NCI-H226 (cell line): ENCODE measurements around the gene DNAJC10.

Source experiments
- DNase-seq: peaks from one replicate; pipeline ENCODE4 v3.0.0-alpha.2; 2015

Gene DNAJC10

DNA sequence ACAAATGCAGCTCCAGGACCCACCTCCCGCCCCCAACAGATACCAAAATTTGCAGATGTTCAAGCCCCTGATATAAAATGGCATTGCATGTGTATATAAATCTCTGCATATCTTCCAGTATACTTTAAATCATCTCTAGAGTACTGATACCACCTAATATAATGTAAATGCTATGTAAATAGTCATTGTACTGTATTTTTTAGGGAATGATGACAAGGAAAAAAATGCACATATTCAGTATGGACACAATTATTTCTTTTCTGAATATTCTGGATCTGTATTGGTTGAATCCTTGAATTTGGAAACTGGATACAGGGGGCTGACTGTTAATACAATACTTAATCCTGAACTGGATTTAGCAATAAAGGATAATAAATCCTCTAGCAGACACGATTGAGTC, 82.7 kb downstream of the DNAJC10 start:
- DNase-seq, result no peak

DNA sequence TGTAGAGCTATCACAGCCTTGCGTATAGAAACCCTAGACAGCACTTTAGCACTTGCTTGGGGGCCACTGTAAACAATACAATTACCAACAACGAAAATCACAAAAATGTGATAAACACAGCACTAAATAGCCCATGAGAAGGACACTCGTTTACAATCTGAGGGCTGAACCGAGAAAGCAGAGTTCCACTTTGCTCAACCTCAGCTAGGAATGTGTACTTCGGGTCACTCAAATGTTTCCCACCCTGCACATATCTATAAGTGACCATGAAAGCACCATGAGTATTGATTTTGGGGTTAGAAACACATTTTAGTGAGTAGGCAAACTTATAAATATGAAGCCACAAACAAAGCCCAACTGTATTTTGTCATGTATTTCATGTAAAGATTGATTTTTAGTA, 88.1 kb downstream of the DNAJC10 start:
- no peak for DNase-seq

DNA sequence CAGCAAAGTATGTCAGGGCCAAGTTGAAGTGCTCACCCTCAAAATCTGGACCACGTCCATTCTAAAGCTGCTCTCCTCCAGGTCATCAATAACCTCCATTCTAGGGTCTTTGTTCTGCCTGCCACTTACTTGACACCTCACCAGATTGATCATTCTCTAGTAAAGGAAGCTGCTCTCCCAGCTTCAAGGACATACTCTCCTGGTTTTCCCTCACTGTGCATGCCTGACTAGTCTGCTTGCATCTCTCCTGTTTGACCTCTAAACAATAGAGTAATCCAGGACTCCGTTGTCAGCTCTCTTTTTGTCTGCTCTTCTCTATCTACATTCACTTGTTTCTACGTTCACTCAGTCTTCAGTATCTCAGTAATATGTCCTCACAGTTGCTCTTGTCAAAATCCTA, 91.3 kb downstream of the DNAJC10 start:
- DNase-seq, result no peak

DNA sequence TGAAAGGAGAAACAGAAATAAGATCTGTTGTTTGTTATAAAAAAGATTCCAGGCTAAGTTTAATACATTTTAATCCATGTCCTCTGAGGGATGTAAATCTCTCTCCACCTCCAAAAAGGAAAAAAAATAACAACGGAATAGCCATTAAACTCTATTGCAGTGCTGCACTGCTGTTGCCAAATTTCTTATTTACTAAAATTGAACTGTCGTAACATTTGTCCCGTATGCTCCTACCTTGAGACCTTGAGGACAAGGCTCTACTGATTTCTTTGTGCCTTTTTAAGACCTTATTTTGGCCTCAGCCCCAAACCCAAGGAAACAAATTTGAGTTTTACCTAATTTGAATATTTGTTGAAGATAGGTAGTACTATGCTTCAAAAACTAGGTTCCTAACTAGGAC, 94.0 kb downstream of the DNAJC10 start:
- no peak for DNase-seq

DNA sequence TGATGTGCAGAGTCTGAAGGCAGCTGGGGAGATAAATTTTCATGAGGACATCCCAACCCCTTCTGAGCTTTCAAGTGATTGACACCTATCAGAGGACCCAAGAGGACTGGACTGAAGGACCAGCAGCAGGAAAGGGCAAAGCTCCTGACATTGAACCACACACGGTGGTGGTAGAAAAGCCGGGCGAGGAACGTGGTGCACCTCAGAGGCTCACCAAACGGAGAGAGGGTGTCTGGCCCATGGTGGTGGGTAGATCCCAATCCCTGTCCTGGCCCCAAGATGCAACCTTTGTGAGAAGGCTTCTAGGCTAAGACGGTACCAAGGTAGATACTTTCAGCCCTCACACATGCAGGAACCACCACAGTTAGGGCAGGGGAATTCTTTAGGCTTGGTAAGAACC, 98.3 kb downstream of the DNAJC10 start:
- no peak for DNase-seq

DNA sequence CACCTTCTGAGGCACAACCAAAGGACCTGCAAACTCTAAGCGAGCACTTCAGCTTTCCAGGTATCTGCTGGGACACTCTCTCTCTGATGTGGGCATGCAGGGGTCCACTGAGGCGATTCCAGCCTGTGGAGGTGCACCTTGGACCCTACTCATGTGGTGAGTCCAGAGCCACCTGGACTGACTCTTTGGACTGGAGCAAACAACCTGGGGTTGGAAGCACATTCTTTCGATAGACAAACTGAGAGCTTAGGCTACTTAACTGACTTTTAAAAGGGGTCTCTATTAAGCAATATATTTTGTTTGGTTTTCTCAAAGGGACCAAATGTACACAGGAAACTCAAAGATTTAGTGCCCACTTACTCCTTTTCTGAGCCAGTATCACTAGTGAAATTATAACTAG, 98.7 kb downstream of the DNAJC10 start:
- no peak for DNase-seq

DNA sequence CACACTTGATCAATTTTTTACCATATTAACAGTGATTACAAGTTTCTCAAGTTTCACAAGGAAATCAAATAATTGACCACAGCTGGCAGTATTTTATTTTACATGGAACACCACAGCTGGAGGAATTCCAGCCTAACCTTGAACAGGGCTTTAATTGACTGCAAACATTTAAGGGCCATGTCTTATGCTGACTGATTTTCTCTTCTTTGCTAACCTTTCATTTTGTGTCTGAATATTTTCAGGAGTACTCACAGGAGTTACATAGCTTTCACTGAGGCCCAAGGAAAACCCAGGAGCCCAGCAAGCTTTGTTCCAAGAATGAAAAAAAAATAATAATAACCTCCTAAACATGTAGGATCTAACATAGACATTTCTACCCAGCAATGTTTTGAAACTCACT, 100.8 kb downstream of the DNAJC10 start:
- DNase-seq, result no peak

DNA sequence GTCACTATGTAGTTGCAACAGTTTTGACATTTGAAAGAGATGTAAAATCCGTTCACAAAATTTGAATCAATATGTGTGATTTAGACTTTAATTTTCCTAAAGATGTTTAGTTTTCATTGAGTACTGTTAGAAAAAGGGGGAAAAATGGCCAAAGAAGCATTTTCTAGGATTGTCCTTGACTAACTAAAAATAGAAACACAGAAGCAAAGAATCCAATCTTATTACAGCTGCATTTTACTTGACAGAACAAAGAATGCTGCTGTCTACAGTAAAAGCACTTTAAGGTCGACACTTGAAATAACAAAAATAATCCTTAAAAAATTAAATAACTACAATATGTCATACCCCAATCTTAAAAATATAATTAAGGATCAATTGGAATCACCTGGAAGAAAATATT, 101.5 kb downstream of the DNAJC10 start:
- no peak for DNase-seq

DNA sequence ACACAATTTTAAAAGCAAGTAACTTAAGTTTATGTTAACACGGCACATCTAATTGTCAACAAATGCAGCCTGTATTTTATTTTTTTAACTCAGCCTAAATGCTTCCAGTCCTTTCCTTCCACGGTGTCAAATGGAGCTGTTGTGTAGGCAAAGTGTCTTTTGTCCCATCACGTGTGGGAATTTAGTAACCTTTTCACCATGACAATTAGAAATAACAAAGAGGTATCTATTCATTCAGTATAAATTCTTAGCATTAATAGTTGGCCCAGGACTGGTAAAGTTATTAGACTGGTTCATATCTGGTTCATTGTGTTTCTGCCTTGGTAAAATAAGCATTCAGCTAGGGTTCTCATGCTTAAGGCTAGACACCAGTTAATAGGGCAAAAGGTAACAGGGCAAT, 102.4 kb downstream of the DNAJC10 start:
- DNase-seq, result no peak

DNA sequence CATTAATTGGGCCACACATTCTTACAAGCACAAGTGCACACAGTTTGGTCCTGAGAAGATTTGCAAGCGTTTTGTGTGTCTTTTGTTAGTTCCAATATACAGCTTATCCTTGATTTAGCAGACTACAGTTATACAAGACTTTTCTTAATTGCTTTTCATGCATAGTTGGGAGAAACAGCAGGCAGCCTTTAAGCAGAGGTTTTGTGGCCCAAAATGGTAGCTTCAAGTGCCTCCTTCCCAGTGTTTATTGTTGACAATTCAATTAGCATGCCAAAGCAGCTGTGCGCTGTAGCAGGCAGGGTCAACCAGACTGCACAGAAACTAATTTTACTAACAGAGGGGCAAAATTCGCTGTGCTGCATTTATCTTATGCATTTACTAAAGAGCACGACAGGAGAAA, 102.9 kb downstream of the DNAJC10 start:
- no peak for DNase-seq

DNA sequence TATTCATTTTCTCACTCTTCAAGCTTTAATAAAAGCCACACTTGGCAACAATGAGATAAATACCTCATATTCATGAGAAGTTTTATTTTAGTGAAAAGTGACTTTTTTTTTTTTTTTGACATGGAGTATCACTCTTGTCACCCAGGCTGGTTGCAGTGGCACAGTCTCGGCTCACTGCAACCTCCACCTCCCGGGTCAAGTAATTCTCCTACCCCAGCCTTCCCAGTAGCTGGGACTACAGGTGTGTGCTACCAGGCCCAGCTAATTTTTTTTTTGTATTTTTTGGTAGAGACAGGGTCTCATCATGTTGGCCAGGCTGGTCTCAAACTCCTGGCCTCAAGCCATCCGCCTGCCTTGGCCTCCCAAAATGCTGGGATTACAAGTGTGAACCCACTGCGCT, 103.4 kb downstream of the DNAJC10 start:
- DNase-seq, result no peak

DNA sequence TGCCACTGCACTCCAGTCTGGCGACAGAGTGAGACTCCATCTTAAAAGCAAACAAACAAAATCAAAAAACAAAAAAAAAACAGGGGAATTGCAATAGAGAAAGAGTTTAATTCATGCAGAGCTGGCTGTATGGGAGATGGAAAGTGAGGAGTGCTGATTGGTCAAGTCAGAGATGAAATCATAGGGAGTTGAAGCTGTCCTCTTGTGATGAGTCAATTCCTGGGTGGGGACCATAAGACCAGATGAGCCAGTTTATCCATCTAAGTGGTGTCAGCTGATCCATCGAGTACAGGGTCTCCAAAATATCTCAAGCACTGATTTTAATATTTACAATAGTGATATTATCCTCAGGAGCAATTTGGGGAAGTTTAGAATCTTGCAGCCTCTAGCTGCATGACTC, 105.1 kb downstream of the DNAJC10 start:
- DNase-seq, result no peak

DNA sequence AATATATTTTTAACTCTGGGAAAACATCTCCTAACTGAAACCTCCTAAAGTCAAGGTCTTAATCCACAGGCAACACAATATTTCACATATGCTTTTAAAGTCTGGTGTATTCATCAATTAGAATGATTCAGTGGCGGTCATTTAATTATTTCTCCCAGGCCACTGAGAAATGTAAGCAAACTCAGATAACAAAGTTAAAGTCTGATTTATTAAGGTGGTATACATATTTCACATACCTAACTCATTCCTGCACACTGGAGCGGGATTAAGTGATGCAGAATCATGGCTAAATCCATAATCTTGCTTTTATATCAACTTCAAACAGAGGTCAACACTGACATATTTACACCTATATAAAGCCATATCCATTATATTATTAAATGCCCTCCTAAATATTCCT, 106.7 kb downstream of the DNAJC10 start:
- DNase-seq, result no peak

DNA sequence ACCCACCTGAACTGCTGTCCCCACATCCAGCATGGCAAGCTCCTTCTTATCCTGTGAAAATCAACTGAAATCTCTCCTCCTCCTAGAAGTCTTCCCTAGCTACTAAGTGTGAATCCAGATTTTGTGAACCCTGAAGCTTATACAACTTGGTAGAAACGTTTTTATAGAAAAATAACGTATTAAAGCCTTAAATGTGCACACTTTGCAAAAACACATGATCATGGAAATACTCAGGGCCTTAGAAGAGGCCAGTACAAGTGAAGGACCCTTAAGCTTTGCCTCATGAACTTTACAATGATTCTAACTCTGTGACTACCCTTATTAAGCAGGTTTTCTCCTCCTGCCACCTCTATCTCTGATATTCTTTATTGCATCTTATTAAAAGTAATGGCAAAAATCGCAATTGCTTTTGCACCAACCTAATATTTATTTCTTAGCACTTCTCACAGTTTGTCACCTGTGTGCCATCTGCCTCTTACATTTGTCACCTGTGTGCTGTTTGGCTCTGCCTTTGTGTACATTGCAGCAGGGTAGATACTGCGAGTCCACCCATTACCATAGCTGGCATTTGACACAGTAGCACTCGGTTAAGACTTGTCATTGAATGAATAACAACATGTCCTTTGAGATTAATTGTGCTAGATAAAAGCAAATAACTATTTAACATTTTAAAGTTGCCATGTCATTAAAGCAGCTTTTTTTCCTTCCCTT, 108.2 kb downstream of the DNAJC10 start:
- DNase-seq, result no peak

DNA sequence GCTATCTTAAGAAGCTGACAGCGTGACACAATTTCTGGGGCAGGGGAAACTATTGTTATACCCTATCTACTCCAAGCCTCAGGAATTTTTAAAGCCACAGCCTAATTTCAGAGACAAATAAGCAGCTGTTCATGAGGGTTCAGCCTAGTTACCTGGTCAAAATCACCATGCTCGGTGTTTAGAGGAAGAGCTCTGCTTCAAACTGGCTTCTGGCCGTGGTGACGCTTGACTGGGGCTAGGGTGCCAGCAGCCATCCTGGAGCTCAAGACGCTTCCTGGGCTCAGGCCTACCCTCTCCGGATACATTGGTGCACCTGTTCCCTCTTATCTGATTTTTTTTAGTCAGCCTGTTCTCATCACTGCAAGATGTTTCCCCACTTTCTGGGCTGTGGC, 108.7 kb downstream of the DNAJC10 start:
- no peak for DNase-seq

DNA sequence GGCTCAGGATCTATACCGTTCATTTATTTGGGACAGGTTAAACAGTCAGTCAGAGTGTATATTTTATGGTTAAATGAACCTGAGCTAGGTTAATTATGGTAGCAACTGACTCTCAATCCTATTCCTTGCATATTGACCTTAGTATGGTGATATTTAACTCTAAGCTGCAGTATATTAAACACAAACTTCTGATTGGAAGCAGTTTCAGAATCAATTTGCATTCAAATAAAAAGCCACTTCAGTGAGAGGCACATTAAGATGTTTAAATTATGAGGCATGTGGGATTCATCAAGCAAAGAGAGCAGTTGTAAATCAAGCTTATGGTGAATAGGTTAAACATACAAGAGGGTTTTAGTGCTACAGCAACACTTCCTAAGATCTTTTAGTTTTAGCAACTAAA, 110.0 kb downstream of the DNAJC10 start:
- DNase-seq, result no peak

DNA sequence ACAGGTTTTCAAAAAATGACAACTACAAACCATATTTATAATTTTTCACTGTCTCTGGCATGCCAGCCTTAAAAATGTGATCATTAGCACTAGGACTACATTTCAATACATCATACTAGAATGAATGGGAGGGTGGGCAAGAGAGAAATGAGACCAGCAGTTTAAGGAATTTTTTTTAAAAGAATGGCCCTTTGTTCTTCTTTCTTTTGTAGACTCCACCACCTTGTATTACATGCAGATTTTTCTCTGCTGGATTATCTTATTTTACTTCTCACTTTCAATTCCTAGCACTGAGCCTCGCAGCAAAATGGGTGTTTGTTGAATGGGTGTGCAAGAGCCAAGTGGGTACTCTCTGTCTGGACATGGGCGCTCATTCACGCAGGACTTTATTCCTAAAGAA, 110.4 kb downstream of the DNAJC10 start:
- no peak for DNase-seq

DNA sequence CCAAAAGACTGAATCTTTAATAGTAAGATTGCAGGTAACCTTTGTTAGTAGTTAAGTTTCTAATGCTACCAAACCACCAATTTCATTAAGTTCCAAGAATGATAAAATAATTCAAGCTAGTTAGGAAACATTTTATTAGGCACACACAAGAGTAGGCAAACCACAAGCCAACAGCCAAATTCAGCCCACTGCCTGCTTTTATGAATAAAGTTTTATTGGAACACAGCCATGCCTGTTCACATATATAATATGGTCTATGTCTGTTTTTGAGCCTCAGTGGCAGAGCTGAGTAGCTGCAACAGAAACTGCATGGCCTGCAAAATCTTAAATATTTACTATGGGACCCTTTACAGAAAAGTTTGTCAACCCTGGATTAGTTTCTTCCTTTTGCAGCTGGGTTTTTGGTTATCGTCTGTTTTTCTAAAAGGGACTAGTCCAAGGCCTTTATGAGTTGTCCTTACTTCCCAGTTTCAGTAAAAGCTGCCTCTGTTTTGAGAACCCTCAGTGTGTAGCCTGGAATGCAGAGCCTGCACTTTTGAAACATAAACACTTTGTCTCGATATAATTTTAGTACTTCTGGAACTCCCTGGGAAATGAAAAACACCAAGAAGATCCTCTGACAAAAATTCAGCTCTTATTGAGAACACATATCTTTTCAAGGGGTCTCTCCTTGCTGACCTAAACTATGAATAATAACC, 111.3 kb downstream of the DNAJC10 start:
- DNase-seq, result no peak

DNA sequence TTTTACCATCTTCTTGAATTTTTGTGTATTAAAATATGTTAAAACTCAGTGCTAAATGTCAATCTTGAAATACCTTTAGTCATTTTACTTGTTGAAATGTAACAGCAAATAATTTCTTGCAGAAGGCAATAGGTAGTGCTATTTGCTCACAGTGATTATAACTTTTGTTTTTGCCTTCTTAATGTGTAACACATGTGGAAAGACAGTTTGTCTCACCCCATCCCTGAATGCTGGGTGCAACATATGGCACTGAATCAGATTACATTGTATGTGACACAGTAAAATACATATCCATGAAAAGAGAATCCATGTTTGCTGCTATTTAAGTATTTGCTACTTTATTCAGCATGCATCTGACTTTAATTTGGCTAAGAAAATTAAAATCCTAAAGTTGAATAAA, 115.0 kb downstream of the DNAJC10 start:
- DNase-seq, result no peak

DNA sequence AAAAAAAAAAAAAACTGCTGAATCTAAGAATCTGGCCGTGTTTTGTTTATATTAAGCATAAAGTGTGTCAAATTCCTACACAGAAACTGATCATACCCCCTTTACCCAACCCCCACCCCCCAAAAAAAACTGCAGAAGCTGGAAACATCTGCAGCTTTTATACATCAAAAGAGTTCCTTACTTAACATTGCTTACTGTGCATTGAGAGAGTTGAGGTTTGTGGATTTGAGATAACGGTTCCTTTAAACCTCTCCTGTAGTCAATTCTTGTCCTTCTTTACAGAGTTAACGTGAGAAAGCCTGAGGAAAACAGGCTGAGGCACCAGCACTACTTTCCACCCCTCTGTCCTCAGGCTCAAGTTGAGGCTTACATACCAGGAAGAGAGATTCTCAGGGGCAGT, 115.9 kb downstream of the DNAJC10 start:
- no peak for DNase-seq

DNA sequence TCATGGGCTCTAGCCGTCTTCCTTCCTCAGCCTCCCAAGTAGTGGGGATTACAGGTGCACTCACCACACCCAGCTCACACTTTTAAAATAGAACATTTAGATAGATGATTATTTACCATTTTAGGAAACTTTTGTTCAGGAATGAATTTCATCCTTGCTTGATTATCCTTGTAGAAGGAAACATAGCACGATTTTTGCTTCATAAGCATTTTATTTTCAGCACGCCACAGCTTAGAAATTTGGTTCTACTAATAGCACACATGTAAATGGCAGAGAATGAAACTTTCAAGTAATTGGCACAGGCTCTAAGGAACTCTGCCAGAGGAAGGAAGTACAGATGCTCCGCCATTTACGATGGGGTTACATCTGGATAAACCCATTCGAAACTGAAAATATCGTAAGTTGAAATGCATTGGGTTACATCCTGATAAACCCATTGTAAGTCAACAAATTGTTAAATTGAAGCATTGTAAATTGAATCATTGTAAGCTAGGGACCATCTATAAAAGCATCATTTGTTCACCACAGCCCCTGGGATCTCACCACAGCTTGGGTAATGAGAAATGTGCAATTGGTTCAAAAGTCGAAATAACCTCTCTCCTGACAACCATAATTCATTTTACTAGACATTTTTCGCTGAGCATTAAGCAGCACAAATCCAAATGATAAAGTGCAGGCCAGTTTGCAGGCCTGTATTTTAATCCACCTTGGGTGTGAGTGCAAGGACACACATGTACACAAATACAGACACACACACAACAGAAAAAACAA, 117.2 kb downstream of the DNAJC10 start:
- no peak for DNase-seq

DNA sequence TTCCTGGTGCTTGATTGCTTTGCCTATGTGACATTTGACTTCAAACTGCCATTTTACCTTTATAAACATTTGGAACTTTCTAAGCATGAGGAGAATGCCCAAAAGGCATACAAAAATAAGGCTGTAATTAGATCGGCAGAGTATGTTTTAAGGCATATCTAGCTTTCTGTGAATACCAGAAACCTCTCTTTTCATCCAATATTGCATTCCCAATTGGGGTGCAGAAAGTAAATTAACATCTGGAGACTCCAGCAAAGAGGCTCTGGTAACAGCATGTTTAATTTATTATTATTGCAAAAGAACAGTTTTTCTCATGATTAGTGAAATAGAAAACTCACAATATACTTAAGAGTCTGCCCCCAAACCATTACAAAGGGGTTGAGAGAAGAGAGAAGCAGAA, 118.2 kb downstream of the DNAJC10 start:
- DNase-seq, result no peak

DNA sequence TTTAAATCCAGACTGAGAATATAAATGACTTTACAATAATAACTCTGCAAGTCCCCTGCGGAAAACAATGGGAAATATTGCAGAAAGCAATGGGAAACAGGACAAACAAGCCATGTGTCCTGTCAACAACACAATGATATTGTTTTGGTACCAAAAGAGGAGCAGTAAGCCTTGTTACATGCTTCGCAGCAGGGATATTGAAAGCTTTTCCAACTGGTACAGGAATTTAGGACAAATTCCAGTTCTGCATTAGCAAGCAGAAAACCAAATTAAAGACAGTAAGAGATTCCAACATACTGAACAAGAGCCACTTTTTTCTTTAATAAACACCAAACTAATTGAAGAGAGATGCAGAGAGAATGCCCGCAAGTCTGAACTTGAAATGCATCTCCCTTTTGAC, 120.4 kb downstream of the DNAJC10 start:
- no peak for DNase-seq
